ENCODE measurements around the gene ROS1.

ROS1 gene

DNA sequence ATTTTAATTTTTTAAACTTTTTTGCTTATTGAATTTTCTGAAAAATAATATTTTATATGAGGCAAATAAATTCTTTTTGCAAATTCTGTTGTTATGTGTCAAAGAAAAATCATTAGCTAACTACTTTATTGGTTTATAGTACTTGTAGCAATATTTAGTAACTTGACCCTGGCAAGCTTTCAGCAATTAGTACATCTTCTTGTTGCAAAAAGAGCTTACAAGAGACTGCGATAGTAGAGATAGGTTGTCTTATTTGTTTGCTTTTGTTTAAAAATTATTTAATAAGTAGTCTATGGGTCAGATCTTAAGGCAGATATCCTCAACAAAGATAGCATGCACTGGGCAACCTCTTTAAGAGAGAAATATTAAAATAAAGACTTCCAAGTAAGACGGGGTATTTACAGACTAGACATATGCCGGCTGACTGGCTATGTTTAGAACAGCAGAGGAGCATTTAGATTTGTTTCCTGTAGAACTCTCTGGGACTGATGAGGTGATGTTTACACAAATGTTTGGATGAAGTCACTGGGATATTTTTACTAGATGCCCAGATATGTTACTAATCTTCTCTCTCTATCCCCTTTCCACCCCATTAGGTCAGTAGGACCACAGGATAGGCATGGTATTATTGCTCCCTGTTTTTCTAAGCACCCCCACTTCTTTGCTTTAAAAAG is 135.4 kb downstream of the ROS1 start:
- H3K36me3 ChIP-seq (ENCODE audit: low read depth), result no peaks in the 10 kb centered on the region
- TF ChIP-seq, protein P1, sequence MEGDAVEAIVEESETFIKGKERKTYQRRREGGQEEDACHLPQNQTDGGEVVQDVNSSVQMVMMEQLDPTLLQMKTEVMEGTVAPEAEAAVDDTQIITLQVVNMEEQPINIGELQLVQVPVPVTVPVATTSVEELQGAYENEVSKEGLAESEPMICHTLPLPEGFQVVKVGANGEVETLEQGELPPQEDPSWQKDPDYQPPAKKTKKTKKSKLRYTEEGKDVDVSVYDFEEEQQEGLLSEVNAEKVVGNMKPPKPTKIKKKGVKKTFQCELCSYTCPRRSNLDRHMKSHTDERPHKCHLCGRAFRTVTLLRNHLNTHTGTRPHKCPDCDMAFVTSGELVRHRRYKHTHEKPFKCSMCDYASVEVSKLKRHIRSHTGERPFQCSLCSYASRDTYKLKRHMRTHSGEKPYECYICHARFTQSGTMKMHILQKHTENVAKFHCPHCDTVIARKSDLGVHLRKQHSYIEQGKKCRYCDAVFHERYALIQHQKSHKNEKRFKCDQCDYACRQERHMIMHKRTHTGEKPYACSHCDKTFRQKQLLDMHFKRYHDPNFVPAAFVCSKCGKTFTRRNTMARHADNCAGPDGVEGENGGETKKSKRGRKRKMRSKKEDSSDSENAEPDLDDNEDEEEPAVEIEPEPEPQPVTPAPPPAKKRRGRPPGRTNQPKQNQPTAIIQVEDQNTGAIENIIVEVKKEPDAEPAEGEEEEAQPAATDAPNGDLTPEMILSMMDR (IDR thresholded peaks at IDR 0.05; ENCODE audit: poor library complexity, severe bottlenecking), result no peak
- H3K27ac ChIP-seq (ENCODE audit: poor library complexity, severe bottlenecking), result no peak overlapping the region
- no peak for ATAC-seq (ENCODE audit: low read depth)
- DNase-seq (ENCODE audit: low spot score), result no peak
- no peaks in the 10 kb centered on the region for H3K4me1 ChIP-seq (ENCODE audit: insufficient read depth, poor library complexity, severe bottlenecking)
- H3K9me3 ChIP-seq (ENCODE audit: severe bottlenecking), result no peaks in the 10 kb centered on the region
- peaks cover 4% of the 10 kb centered on the region for H3K27me3 ChIP-seq (ENCODE audit: insufficient read depth, poor library complexity, severe bottlenecking)
- no peak overlapping the region for H3K4me3 ChIP-seq (ENCODE audit: severe bottlenecking)

DNA sequence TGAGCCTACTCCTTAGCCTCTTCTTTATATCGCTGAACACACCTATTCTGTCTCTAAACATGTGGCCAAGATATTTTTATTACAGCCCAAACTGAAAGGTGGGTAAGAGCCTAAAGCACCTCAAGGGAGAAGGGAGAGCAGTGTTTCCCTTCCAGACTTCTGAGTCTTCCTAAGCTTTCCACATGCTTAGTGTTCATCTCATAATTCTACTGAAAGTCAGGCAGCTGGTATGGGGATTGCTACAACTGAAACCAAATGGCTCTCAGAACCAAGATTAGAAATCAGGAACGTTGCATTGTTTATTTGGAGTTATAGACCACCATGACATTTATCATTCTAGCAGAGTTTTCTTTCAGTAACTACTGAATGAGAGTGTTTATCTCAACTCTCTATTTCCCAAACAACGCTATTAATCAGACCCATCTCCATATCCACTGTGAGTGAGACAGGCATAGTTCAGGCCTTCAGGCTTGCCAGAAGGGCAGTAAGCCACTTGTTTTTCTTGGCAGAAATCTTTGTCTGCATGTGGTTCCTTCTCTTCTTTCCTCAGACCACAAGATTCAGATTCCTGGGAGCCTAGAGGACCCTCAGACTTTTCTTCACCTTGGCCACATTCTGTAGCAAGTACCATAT is 137.5 kb downstream of the ROS1 start:
- H3K27ac ChIP-seq (ENCODE audit: poor library complexity, severe bottlenecking), result no peak overlapping the region
- no peak overlapping the region for H3K4me3 ChIP-seq (ENCODE audit: severe bottlenecking)
- no peaks in the 10 kb centered on the region for H3K4me1 ChIP-seq (ENCODE audit: insufficient read depth, poor library complexity, severe bottlenecking)
- H3K27me3 ChIP-seq (ENCODE audit: insufficient read depth, poor library complexity, severe bottlenecking), result peaks cover 4% of the 10 kb centered on the region
- H3K9me3 ChIP-seq (ENCODE audit: severe bottlenecking), result no peaks in the 10 kb centered on the region
- no peak for DNase-seq (ENCODE audit: low spot score)
- no peaks in the 10 kb centered on the region for H3K36me3 ChIP-seq (ENCODE audit: low read depth)
- ATAC-seq (ENCODE audit: low read depth), result no peak
- TF ChIP-seq, protein P1 (IDR thresholded peaks at IDR 0.05; ENCODE audit: poor library complexity, severe bottlenecking), result no peak

DNA sequence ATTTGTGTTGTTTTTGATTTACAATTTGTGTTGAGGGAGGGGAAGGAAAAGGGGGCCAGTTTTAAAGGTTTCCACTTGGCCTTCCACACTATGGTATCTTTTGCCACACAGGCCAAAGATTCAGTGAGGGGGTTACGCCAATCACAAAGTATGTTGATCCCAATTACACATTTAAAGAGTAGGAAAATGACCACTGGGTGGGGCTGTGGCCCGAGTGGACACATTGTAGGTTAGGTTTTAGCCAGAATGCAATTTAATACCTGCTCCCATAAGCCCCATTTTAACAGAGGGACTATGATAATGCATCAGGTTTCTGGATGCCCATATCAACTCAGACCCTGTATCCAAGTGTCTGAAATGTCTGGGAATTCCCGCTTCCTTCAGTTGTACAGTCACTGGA is 144.8 kb downstream of the ROS1 start:
- Histone ChIP-seq H3K4me1 (ENCODE audit: insufficient read depth, poor library complexity, severe bottlenecking) (no peaks in the 10 kb centered on the region), H3K27me3 (ENCODE audit: insufficient read depth, poor library complexity, severe bottlenecking) (peaks cover 40% of the 10 kb centered on the region), H3K4me3 (ENCODE audit: severe bottlenecking) (no peak overlapping the region), H3K9me3 (ENCODE audit: severe bottlenecking) (no peaks in the 10 kb centered on the region), H3K36me3 (ENCODE audit: low read depth) (no peaks in the 10 kb centered on the region), H3K27ac (ENCODE audit: poor library complexity, severe bottlenecking) (no peak overlapping the region)
- no peak for DNase-seq (ENCODE audit: low spot score)
- peak; percentile 41; the same call in 1 of the 3 replicates for ATAC-seq (ENCODE audit: low read depth)
- TF ChIP-seq, protein P1 (IDR thresholded peaks at IDR 0.05; ENCODE audit: poor library complexity, severe bottlenecking), result peak; percentile 30

DNA sequence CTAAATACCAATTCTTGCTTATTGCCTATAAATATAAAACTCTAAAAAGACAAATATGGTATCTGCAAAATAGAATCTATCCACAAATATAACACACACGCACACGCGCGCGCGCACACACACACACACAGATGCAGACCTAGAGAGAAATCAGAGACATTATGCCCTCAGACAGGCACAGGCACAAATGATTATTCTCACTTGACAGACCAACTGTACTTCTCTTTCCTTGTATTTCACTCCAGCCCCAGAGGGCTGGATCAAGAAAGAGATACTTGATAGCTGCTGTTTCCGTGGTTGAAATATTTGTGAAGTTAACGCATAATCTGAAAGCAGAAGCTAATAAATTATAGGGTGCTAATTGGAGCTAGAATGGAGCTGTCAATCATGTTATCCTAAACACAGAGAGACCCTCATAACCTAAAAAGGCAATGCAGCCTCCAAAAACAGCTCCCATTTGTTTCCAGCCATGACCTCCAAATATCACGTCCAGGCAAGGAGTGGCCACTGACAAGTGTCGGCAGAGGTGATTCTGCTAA is 148.9 kb downstream of the ROS1 start:
- Histone ChIP-seq H3K27ac (ENCODE audit: poor library complexity, severe bottlenecking) (no peak overlapping the region), H3K27me3 (ENCODE audit: insufficient read depth, poor library complexity, severe bottlenecking) (peaks cover 80% of the 10 kb centered on the region), H3K4me3 (ENCODE audit: severe bottlenecking) (no peak overlapping the region), H3K36me3 (ENCODE audit: low read depth) (no peaks in the 10 kb centered on the region), H3K9me3 (ENCODE audit: severe bottlenecking) (no peaks in the 10 kb centered on the region), H3K4me1 (ENCODE audit: insufficient read depth, poor library complexity, severe bottlenecking) (no peaks in the 10 kb centered on the region)
- no peak for ATAC-seq (ENCODE audit: low read depth)
- TF ChIP-seq, protein P1 (IDR thresholded peaks at IDR 0.05; ENCODE audit: poor library complexity, severe bottlenecking), result no peak
- DNase-seq (ENCODE audit: low spot score), result no peak

DNA sequence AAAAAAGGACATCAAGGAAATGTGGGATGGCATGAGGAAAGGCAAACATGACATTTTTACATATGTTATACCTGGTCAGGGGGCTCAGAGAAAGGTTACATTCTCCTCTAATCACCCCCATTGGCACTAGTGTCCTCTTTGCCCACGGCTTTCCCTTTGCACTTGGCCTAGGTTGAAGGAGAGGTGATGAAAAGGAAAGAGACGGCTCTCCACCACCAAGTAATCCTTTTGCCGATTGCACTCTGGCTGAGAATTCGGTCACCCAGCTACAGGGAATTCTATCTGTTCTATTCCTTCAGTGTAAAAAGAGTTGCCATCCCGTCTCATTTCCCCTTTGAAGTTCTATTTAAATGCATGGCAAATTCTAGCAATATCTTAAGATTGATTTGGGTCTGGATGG is 150.0 kb downstream of the ROS1 start:
- DNase-seq (ENCODE audit: low spot score) (no peak), ATAC-seq (ENCODE audit: low read depth) (no peak)
- Histone ChIP-seq H3K36me3 (ENCODE audit: low read depth) (no peaks in the 10 kb centered on the region), H3K4me1 (ENCODE audit: insufficient read depth, poor library complexity, severe bottlenecking) (no peaks in the 10 kb centered on the region), H3K27ac (ENCODE audit: poor library complexity, severe bottlenecking) (no peak overlapping the region), H3K27me3 (ENCODE audit: insufficient read depth, poor library complexity, severe bottlenecking) (peaks cover 91% of the 10 kb centered on the region), H3K4me3 (ENCODE audit: severe bottlenecking) (no peak overlapping the region), H3K9me3 (ENCODE audit: severe bottlenecking) (no peaks in the 10 kb centered on the region)
- TF ChIP-seq, protein P1 (IDR thresholded peaks at IDR 0.05; ENCODE audit: poor library complexity, severe bottlenecking), result no peak
